ENCODE results near the gene TTLL1. TPM values are rescaled to one million over a fixed set of nuclear protein-coding genes. Genes with fewer than 3 reads are reported as not detected.

Gene TTLL1
- total and polyA plus RNA-seq, 7 donors = 1.2 to 4.9 (median 2.2) TPM

- no peaks in the 10 kb centered on the region for H3K27me3 ChIP-seq (ENCODE audit: insufficient read depth in 3 of 3, low read length in 2 of 3)
- no peaks in the 10 kb centered on the region for H3K9me3 ChIP-seq
- DNase-seq (no peak), ATAC-seq (no peak)
- WGBS, 3 donors = 91 to 98% (median 95%) methylated on average over 4 of the region's 4 CpGs
- TF ChIP-seq CTCF (IDR thresholded peaks at IDR 0.05) = no peak
- no peak overlapping the region for H3K4me3 ChIP-seq
- H3K36me3 ChIP-seq (ENCODE audit: insufficient read depth in 1 of 2, low read depth in 1 of 2) = no peaks in the 10 kb centered on the region
- intact Hi-C loops (cut with DNase I) = no loop called here
- no peaks in the 10 kb centered on the region for H3K4me1 ChIP-seq
- no peak overlapping the region for H3K27ac ChIP-seq
Observed at GRCh38 chr22:43081968-43082367, 7.2 kb downstream of the TTLL1 start.

DNA sequence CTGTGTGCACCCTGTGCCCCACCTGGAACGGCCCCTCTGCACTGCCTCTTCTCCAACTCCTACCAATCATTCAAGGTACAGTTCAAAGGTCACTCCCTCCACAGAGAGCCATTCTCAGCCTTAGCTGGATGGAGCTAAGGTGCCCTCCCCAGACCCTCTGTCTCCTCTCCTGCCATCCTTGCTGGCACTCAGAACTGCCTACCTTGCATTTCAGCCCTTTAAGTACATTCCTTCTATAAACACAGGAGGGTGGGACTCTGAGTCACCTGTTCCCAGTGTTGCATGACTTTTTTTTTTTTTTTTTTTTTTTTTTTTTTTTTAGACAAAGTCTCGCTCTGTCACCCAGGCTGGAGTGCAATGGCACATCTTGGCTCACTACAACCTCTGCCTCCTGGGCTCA lies 8.6 kb downstream of the TTLL1 start:
- no peak for TF ChIP-seq CTCF (IDR thresholded peaks at IDR 0.05)
- DNase-seq (no peak), ATAC-seq (no peak)
- intact Hi-C loops (cut with DNase I) = no loop called here
- H3K4me1 ChIP-seq = no peaks in the 10 kb centered on the region
- no peaks in the 10 kb centered on the region for H3K27me3 ChIP-seq (ENCODE audit: insufficient read depth in 3 of 3, low read length in 2 of 3)
- no peaks in the 10 kb centered on the region for H3K9me3 ChIP-seq
- H3K4me3 ChIP-seq = no peak overlapping the region
- peaks cover 0 to under 1% of the 10 kb centered on the region in 2 donors for H3K36me3 ChIP-seq (ENCODE audit: insufficient read depth in 1 of 2, low read depth in 1 of 2)
- H3K27ac ChIP-seq = no peak overlapping the region
- 84 to 96% (median 93%) methylated on average over 2 of the region's 2 CpGs for WGBS, 3 donors

GRCh38 chr22:43079742-43080141 lies 9.4 kb downstream of the TTLL1 start:
- ATAC-seq (no peak), DNase-seq (no peak)
- Histone ChIP-seq H3K4me3 (no peak overlapping the region), H3K27me3 (ENCODE audit: insufficient read depth in 3 of 3, low read length in 2 of 3) (no peaks in the 10 kb centered on the region), H3K36me3 (ENCODE audit: insufficient read depth in 1 of 2, low read depth in 1 of 2) (peaks cover 0 to 9% of the 10 kb centered on the region in 2 donors), H3K9me3 (no peaks in the 10 kb centered on the region), H3K4me1 (no peaks in the 10 kb centered on the region), H3K27ac (no peak overlapping the region)
- 90 to 94% (median 92%) methylated on average over 14 of the region's 14 CpGs for WGBS, 3 donors
- intact Hi-C loops (cut with DNase I) = loop anchor here in 1 of 2 donors (5.0 kb wide), 1 partner anchor 37 kb away; no protein-coding TSS in a partner anchor
- no peak for TF ChIP-seq CTCF (IDR thresholded peaks at IDR 0.05)

- 86 to 91% (median 88%) methylated on average over 10 to 12 of the region's 12 CpGs for WGBS, 3 donors
- TF ChIP-seq CTCF (IDR thresholded peaks at IDR 0.05) = no peak
- DNase-seq (no peak), ATAC-seq (no peak)
- H3K9me3 ChIP-seq = no peaks in the 10 kb centered on the region
- H3K36me3 ChIP-seq (ENCODE audit: insufficient read depth in 1 of 2, low read depth in 1 of 2) = peaks cover 0 to 11% of the 10 kb centered on the region in 2 donors
- H3K4me1 ChIP-seq = no peaks in the 10 kb centered on the region
- intact Hi-C loops (cut with DNase I) = loop anchor here in 1 of 2 donors (5.0 kb wide), 1 partner anchor 36 kb away; no protein-coding TSS in a partner anchor
- H3K27ac ChIP-seq = no peak overlapping the region
- no peak overlapping the region for H3K4me3 ChIP-seq
- no peaks in the 10 kb centered on the region for H3K27me3 ChIP-seq (ENCODE audit: insufficient read depth in 3 of 3, low read length in 2 of 3)
Observed at GRCh38 chr22:43078522-43078921, 10.7 kb downstream of the TTLL1 start.

Measured in psoas muscle (tissue), 8 donors.